Measurements from ENCODE around the gene APC.
"Not testable (repeated sequence)": the region's sequence is repeated elsewhere in the genome, so short reads cannot be mapped to it uniquely, and the experiment has no call there.

Gene APC

GRCh38 chr5:112880219-112880964 lies 142.7 kb downstream of the APC start:
- DNase-seq (ENCODE audit: low read depth) = no peak

GRCh38 chr5:112883192-112883591 lies 145.5 kb downstream of the APC start:
- no peak for TF ChIP-seq CTCF (IDR thresholded peaks at IDR 0.05; ENCODE audit: control insufficient read depth, extremely low read depth, insufficient read depth)
- no peak overlapping the region for H3K4me3 ChIP-seq (ENCODE audit: low read depth, low read length)
- no peak for DNase-seq (ENCODE audit: low read depth)

More at GRCh38 chr5:112880219-112880964, 142.7 kb downstream of the APC start:
- no peak for TF ChIP-seq CTCF (IDR thresholded peaks at IDR 0.05; ENCODE audit: control insufficient read depth, extremely low read depth, insufficient read depth)
- H3K4me3 ChIP-seq (ENCODE audit: low read depth, low read length) = no peak overlapping the region

- TF ChIP-seq CTCF (IDR thresholded peaks at IDR 0.05; ENCODE audit: control insufficient read depth, extremely low read depth, insufficient read depth) = no peak
- DNase-seq (ENCODE audit: low read depth) = peak; percentile 78
Measured at GRCh38 chr5:112885001-112885400, 147.3 kb downstream of the APC start.

GRCh38 chr5:112886975-112887374 lies 149.3 kb downstream of the APC start:
- no peak for TF ChIP-seq CTCF (IDR thresholded peaks at IDR 0.05; ENCODE audit: control insufficient read depth, extremely low read depth, insufficient read depth)
- DNase-seq (ENCODE audit: low read depth) = no peak
- no peak overlapping the region for H3K4me3 ChIP-seq (ENCODE audit: low read depth, low read length)

More at GRCh38 chr5:112885001-112885400, 147.3 kb downstream of the APC start:
- peak overlapping the region; percentile 17; the same call in 1 of the 2 replicates for H3K4me3 ChIP-seq (ENCODE audit: low read depth, low read length)

- DNase-seq (ENCODE audit: low read depth); H3K4me3 ChIP-seq (ENCODE audit: low read depth, low read length): not testable (repeated sequence)
Measured at GRCh38 chr5:112892066-112892465, 154.4 kb downstream of the APC start.

GRCh38 chr5:112892776-112893175 lies 155.1 kb downstream of the APC start:
- DNase-seq (ENCODE audit: low read depth) = no peak
- no peak for TF ChIP-seq CTCF (IDR thresholded peaks at IDR 0.05; ENCODE audit: control insufficient read depth, extremely low read depth, insufficient read depth)
- H3K4me3 ChIP-seq (ENCODE audit: low read depth, low read length) = no peak overlapping the region

GRCh38 chr5:112895682-112896081 lies 158.0 kb downstream of the APC start:
- H3K4me3 ChIP-seq (ENCODE audit: low read depth, low read length) = no peak overlapping the region
- no peak for DNase-seq (ENCODE audit: low read depth)
- no peak for TF ChIP-seq CTCF (IDR thresholded peaks at IDR 0.05; ENCODE audit: control insufficient read depth, extremely low read depth, insufficient read depth)

All from LNCaP clone FGC (cell line).